Stimulated activated CD8-positive, alpha-beta memory T cell treated with anti-CD3 and anti-CD28 coated beads, Interleukin-2, amount 100 ng/mL, for 48 hours (primary cell): ENCODE data around the gene VWA3B.
"Not testable (repeated sequence)": the region's sequence is repeated elsewhere in the genome, so short reads cannot be mapped to it uniquely, and the experiment has no call there.

Source experiments
- DNase-seq, 2 donors: peaks; one replicate each; pipeline ENCODE4 v3.0.0-alpha.2; 2020; ENCODE audit warnings: low read depth in 2 of 2

The VWA3B gene

GRCh38 chr2:98299211-98299905 is 212.4 kb downstream of the VWA3B start:
- DNase-seq = no peak

- no peak for DNase-seq
These were observed 213.3 kb downstream of the VWA3B start for GRCh38 chr2:98300141-98300874.

- no peak for DNase-seq
These were observed 214.5 kb downstream of the VWA3B start for GRCh38 chr2:98301469-98301868.

GRCh38 chr2:98307131-98307696 is 220.2 kb downstream of the VWA3B start:
- not testable (repeated sequence) for DNase-seq

- DNase-seq = no peak
These were observed 221.1 kb downstream of the VWA3B start for GRCh38 chr2:98308068-98308467.

- DNase-seq = no peak
These were observed 221.6 kb downstream of the VWA3B start for GRCh38 chr2:98308532-98308931.

- DNase-seq = no peak
These were observed 222.6 kb downstream of the VWA3B start for GRCh38 chr2:98309580-98309979.

GRCh38 chr2:98310010-98310409 is 223.0 kb downstream of the VWA3B start:
- DNase-seq = no peak

- DNase-seq = no peak
These were observed 224.1 kb downstream of the VWA3B start for GRCh38 chr2:98311090-98311489.

GRCh38 chr2:98311771-98312545 is 225.0 kb downstream of the VWA3B start:
- DNase-seq = no peak

- DNase-seq = no peak
These were observed 226.7 kb downstream of the VWA3B start for GRCh38 chr2:98313492-98314250.

GRCh38 chr2:98314251-98314650 is 227.3 kb downstream of the VWA3B start:
- DNase-seq = no peak

- no peak for DNase-seq
These were observed 229.0 kb downstream of the VWA3B start for GRCh38 chr2:98315957-98316356.

- no peak for DNase-seq
These were observed 230.2 kb downstream of the VWA3B start for GRCh38 chr2:98317214-98317613.

GRCh38 chr2:98320171-98320570 is 233.2 kb downstream of the VWA3B start:
- not testable (repeated sequence) for DNase-seq

GRCh38 chr2:98324181-98324580 is 237.2 kb downstream of the VWA3B start:
- no peak for DNase-seq

GRCh38 chr2:98327776-98328175 is 240.8 kb downstream of the VWA3B start:
- no peak for DNase-seq

- DNase-seq = no peak
These were observed 242.6 kb downstream of the VWA3B start for GRCh38 chr2:98329549-98329948.

- DNase-seq = no peak
These were observed 246.0 kb downstream of the VWA3B start for GRCh38 chr2:98332989-98333388.

- no peak for DNase-seq
These were observed 247.0 kb downstream of the VWA3B start for GRCh38 chr2:98333922-98334321.

- DNase-seq = no peak
These were observed 247.6 kb downstream of the VWA3B start for GRCh38 chr2:98334439-98335078.
